Fibroblast of the aortic adventitia (primary cell): ENCODE measurements around the gene IGF2BP3. TPM values are rescaled to one million over a fixed set of nuclear protein-coding genes. Genes with fewer than 3 reads are reported as not detected.
"Not testable (repeated sequence)": the region's sequence is repeated elsewhere in the genome, so short reads cannot be mapped to it uniquely, and the experiment has no call there.

Experiments
- DNase-seq: peaks from one replicate; pipeline ENCODE4 v3.0.0-alpha.2; 2010; ENCODE audit warnings: low read depth
- H3K4me3 ChIP-seq: 2 replicates; pipeline ENCODE4 v1.5.1; 2011; ENCODE audit warnings: low read depth, mild to moderate bottlenecking, control low read depth, low read length, moderate library complexity
- total RNA-seq: library from RNA; depleted of rRNA; stranded (reverse); fragments of >200 nt; gene quantifications from 2 replicates; pipeline ENCODE4 v1.2.3, GENCODE V29; 2012; ENCODE audit warnings: low replicate concordance
- TF ChIP-seq, protein P1 (sequence below): IDR thresholded peaks from 2 replicates; pipeline ENCODE4 v1.5.1; 2011; ENCODE audit warnings: mild to moderate bottlenecking, low read length, control low read depth, inconsistent platforms; ENCODE audit not compliant: insufficient read depth

Gene IGF2BP3
- total RNA-seq, 1 donor = 116 TPM

DNA sequence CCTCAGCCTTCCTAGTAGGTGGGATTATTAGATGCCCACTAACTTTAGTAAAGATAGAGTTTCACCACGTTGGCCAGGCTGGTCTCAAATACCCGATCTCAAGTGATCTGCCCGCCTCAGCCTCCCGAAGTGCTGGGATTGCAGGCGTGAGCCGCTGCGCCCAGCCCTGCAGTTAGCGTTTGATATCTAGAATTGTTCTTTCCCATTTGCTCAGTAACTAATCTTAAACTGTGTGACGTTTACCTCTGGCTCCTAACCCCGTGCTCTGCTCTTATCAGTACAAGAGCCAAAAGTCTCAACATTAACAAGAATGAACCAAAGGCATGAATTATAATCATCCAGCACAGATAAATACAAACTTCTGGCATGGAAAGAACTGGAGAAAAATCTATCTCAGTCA is 47.4 kb downstream of the IGF2BP3 start:
- TF ChIP-seq, protein P1, sequence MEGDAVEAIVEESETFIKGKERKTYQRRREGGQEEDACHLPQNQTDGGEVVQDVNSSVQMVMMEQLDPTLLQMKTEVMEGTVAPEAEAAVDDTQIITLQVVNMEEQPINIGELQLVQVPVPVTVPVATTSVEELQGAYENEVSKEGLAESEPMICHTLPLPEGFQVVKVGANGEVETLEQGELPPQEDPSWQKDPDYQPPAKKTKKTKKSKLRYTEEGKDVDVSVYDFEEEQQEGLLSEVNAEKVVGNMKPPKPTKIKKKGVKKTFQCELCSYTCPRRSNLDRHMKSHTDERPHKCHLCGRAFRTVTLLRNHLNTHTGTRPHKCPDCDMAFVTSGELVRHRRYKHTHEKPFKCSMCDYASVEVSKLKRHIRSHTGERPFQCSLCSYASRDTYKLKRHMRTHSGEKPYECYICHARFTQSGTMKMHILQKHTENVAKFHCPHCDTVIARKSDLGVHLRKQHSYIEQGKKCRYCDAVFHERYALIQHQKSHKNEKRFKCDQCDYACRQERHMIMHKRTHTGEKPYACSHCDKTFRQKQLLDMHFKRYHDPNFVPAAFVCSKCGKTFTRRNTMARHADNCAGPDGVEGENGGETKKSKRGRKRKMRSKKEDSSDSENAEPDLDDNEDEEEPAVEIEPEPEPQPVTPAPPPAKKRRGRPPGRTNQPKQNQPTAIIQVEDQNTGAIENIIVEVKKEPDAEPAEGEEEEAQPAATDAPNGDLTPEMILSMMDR = no peak
- peak; percentile 81 for DNase-seq
- H3K4me3 ChIP-seq = peak overlapping the region; percentile 29

- no peak for DNase-seq
- TF ChIP-seq, protein P1 = no peak
These were observed 47.9 kb downstream of the IGF2BP3 start for GRCh38 chr7:23422384-23422783.

DNA sequence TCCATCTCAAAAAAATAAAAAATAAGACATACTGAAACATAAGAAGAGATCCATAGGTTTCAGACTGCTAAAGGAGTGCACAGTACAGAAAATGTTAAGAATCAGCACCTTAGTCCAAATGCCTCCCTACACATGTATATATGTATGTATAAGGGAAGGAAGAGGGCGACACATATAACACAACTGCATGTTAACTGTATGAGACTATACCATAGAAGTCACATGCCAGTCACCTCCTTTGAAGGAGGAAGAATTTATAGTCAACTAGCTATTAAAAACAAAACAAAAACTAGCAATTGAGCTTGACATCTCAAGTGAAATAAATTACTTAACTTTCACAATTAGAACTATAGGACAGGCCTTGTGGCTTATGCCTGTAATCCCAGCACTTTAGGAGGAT is 50.4 kb downstream of the IGF2BP3 start:
- TF ChIP-seq, protein P1 = no peak

More at GRCh38 chr7:23422384-23422783, 47.9 kb downstream of the IGF2BP3 start:
- H3K4me3 ChIP-seq = peak overlapping the region; percentile 29

GRCh38 chr7:23419160-23419559 is 51.1 kb downstream of the IGF2BP3 start:
- no peak overlapping the region for H3K4me3 ChIP-seq
- TF ChIP-seq, protein P1 = no peak
- DNase-seq = no peak

More for the DNA sequence above, 50.4 kb downstream of the IGF2BP3 start:
- no peak overlapping the region for H3K4me3 ChIP-seq
- no peak for DNase-seq

- DNase-seq = peak; percentile 51
- no peak overlapping the region for H3K4me3 ChIP-seq
- TF ChIP-seq, protein P1 = no peak
These were observed 52.2 kb downstream of the IGF2BP3 start for GRCh38 chr7:23418046-23418445.

- no peak overlapping the region for H3K4me3 ChIP-seq
- TF ChIP-seq, protein P1 = no peak
- DNase-seq = no peak
These were observed 55.1 kb downstream of the IGF2BP3 start for GRCh38 chr7:23415198-23415597.

DNA sequence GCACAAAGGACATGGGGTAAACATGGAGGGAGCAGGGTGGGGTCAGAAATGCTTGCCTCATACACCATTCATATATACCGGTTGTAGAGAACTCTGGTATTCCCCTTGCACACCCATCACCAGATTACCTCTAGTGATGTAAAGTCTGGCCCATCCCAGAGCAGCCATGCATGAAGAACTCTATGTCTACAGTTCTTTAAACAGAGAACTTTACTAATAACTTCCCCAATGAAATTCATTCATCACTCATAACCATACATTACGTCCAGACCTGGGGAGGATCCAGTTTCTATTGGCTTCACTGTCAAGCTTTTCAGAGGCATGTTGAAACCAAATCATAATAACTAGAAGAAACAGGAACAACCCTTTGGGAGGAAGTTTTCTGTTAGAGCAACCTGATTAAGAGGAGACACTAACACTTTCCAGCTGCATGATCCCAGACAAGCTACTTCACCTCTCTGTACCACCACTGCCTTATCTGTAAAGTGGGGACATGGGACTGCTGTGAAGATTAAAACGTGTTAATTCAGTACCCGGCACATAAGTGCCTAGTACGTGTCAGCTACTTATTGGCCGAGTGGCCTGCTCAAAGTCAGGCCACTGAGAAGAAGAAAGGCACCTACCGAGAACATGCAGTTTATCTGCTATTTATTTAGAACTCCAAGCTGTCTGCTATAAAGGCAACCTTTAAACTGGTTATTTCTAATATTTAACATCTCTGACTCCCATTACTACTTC is 59.7 kb downstream of the IGF2BP3 start:
- no peak for DNase-seq
- TF ChIP-seq, protein P1 = no peak
- H3K4me3 ChIP-seq = no peak overlapping the region

GRCh38 chr7:23406564-23406963 is 63.7 kb downstream of the IGF2BP3 start:
- not testable (repeated sequence) for H3K4me3 ChIP-seq, DNase-seq
